ENCODE measurements around the gene TSPAN6.

GRCh38 chrX:100587861-100588260 is 48.7 kb downstream of the TSPAN6 start:
- TF ChIP-seq POLR2A (IDR thresholded peaks at IDR 0.05; ENCODE audit: low read depth, low read length) (no peak), POLR2AphosphoS5 (IDR thresholded peaks at IDR 0.05; ENCODE audit: low read depth, low read length) (no peak)

Measured in GM12892 (cell line).